GM23248 (cell line): ENCODE measurements around the gene RAB25.

Experiments
- EZH2 ChIP-seq: fragments of 200-600 bp; sonication (generic); IDR thresholded peaks from 2 replicates; pipeline ENCODE4 v1.6.1; 2018; ENCODE audit warnings: antibody characterized with exemption, mild to moderate bottlenecking; ENCODE audit not compliant: insufficient read depth, poor library complexity, severe bottlenecking
- EZH2phosphoT487 ChIP-seq: fragments of 200-600 bp; sonication (generic); IDR thresholded peaks from 2 replicates; pipeline ENCODE4 v1.6.1; 2018; ENCODE audit warnings: antibody characterized with exemption, moderate library complexity, mild to moderate bottlenecking, low read depth; ENCODE audit not compliant: insufficient read depth

GRCh38 chr1:156051011-156051725, 9.8 kb upstream of the RAB25 start:
- TF ChIP-seq EZH2phosphoT487: no peak
- no peak for TF ChIP-seq EZH2
